ENCODE data around the gene ZNF341.

ZNF341 gene

DNA sequence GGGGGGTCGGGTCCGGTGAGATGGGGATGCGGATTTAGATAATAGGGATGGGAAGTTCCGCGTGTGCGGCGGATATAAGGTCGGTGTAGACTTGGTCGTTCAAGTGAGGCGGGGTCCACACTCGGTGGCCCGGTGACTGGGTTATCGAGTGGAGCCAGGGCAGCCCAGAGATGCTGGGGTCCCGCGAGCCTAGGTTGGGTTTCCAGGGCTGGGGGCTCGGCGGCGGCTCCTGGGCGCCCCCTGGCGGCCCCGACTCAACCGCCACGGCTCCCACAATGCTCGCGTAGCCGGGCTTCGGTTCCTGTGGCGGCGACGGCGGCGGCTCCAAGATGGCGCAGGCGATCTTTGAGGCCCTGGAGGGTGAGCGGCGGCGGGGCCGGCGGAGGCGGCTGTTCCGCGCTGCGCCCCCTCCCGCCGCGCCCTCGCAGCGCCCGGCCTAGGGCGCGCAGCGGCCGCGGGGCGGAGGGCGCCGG lies at the start of gene ZNF341:
Gene ZNF341, plus strand, starts transcription at position 304 of the 473 bp plus-strand sequence. Its CDS starts 26 bp downstream, at position 330.
- Histone ChIP-seq H3K79me2 (peaks cover under 1% of the 10 kb centered on the region), H3K4me3 (ENCODE audit: low read depth, low read length) (peak within 1 kb of the TSS; percentile 51), H3K27me3 (ENCODE audit: control insufficient read depth, insufficient read depth, low read length) (no peaks in the 10 kb centered on the region), H2AFZ (peak within 1 kb of the TSS; percentile 82), H3K4me2 (ENCODE audit: low read length) (peak within 1 kb of the TSS; percentile 89), H3K27ac (peak within 1 kb of the TSS; percentile 79), H3K9me3 (ENCODE audit: control insufficient read depth, low read length) (no peaks in the 10 kb centered on the region), H3K9ac (peak within 1 kb of the TSS; percentile 23), H3K4me1 (no peaks in the 10 kb centered on the region), H3K36me3 (ENCODE audit: control insufficient read depth, insufficient read depth, low read length) (no peaks in the 10 kb centered on the region)
- TF ChIP-seq, protein P1, sequence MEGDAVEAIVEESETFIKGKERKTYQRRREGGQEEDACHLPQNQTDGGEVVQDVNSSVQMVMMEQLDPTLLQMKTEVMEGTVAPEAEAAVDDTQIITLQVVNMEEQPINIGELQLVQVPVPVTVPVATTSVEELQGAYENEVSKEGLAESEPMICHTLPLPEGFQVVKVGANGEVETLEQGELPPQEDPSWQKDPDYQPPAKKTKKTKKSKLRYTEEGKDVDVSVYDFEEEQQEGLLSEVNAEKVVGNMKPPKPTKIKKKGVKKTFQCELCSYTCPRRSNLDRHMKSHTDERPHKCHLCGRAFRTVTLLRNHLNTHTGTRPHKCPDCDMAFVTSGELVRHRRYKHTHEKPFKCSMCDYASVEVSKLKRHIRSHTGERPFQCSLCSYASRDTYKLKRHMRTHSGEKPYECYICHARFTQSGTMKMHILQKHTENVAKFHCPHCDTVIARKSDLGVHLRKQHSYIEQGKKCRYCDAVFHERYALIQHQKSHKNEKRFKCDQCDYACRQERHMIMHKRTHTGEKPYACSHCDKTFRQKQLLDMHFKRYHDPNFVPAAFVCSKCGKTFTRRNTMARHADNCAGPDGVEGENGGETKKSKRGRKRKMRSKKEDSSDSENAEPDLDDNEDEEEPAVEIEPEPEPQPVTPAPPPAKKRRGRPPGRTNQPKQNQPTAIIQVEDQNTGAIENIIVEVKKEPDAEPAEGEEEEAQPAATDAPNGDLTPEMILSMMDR (IDR thresholded peaks at IDR 0.05) = peak; percentile 95

GRCh38 chr20:33684533-33685327 lies 47.1 kb upstream of the ZNF341 start:
- no peak overlapping the region for H3K4me2 ChIP-seq (ENCODE audit: low read length)
- H3K27me3 ChIP-seq (ENCODE audit: control insufficient read depth, insufficient read depth, low read length) = no peaks in the 10 kb centered on the region
- TF ChIP-seq, protein P1 (IDR thresholded peaks at IDR 0.05) = no peak
- no peak overlapping the region for H3K4me3 ChIP-seq (ENCODE audit: low read depth, low read length)
- H3K27ac ChIP-seq = no peak overlapping the region
- H3K9ac ChIP-seq = no peak overlapping the region
- H3K36me3 ChIP-seq (ENCODE audit: control insufficient read depth, insufficient read depth, low read length) = no peaks in the 10 kb centered on the region
- no peaks in the 10 kb centered on the region for H3K79me2 ChIP-seq
- H2AFZ ChIP-seq = no peak overlapping the region
- H3K4me1 ChIP-seq = peaks cover 8% of the 10 kb centered on the region
- no peaks in the 10 kb centered on the region for H3K9me3 ChIP-seq (ENCODE audit: control insufficient read depth, low read length)

GRCh38 chr20:33685328-33686099 lies 46.3 kb upstream of the ZNF341 start:
- TF ChIP-seq, protein P1 (IDR thresholded peaks at IDR 0.05) = no peak
- no peak overlapping the region for H3K27ac ChIP-seq
- peak overlapping the region; percentile 10 for H3K4me2 ChIP-seq (ENCODE audit: low read length)
- H3K9me3 ChIP-seq (ENCODE audit: control insufficient read depth, low read length) = no peaks in the 10 kb centered on the region
- no peaks in the 10 kb centered on the region for H3K79me2 ChIP-seq
- no peak overlapping the region for H3K9ac ChIP-seq
- no peak overlapping the region for H3K4me3 ChIP-seq (ENCODE audit: low read depth, low read length)
- peak overlapping the region; percentile 53 for H2AFZ ChIP-seq
- H3K27me3 ChIP-seq (ENCODE audit: control insufficient read depth, insufficient read depth, low read length) = no peaks in the 10 kb centered on the region
- peaks cover 8% of the 10 kb centered on the region for H3K4me1 ChIP-seq
- no peaks in the 10 kb centered on the region for H3K36me3 ChIP-seq (ENCODE audit: control insufficient read depth, insufficient read depth, low read length)

DNA sequence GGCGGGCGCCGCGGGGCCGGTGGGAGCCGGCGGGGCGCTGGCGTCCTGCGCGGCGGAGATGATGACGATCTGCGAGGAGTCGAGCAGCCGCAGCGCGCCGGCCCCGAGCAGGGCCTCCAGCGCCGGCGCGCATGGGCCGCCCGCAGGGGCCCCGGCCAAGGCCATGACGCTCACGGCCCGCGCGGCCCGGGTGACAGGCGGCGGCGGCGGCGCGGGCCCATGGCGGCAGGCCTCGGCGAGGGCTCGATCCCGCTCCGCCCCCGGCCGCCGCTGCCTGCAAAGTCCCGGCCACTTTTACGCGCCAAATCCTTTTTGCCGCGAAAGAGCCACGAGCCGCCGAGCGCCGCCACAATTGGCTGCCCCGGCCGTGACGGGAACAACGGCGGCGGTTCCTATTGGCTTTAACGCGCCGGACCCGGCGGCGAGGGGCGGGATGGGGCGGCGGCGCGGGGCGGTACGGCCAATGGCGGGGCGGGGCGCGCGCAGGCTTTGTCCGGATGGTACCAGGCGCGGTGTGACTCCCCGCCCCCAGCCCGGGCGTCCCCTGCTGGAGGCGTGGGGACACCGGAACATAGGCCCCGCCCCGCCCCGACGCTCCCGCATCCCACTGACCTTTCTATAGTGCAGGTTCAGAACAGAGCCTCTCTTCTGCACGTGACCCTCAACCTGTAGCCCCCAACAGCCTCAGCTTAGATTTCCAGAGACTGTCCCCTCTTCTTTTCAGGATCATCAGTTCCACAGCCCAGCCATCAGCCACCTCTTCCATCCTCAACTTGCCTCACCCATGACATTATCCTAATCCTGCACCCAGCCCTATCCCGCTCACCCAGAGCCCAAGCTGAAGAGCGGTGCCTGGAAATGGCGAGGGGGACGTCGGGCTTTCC lies 45.5 kb upstream of the ZNF341 start, which contains the start of gene E2F1:
Gene E2F1, minus strand, starts transcription at position 286 of the 884 bp plus-strand sequence. Its CDS starts 121 bp downstream, at position 165.
- TF ChIP-seq, protein P1 (IDR thresholded peaks at IDR 0.05) = peak; percentile 53
- peaks cover 8% of the 10 kb centered on the region for H3K4me1 ChIP-seq
- H3K27ac ChIP-seq = peak within 1 kb of the TSS; percentile 42
- H3K9me3 ChIP-seq (ENCODE audit: control insufficient read depth, low read length) = no peaks in the 10 kb centered on the region
- H3K9ac ChIP-seq = no peak within 1 kb of the TSS
- H3K36me3 ChIP-seq (ENCODE audit: control insufficient read depth, insufficient read depth, low read length) = no peaks in the 10 kb centered on the region
- peak within 1 kb of the TSS; percentile 77 for H3K4me2 ChIP-seq (ENCODE audit: low read length)
- H3K79me2 ChIP-seq = no peaks in the 10 kb centered on the region
- peak within 1 kb of the TSS; percentile 96 for H2AFZ ChIP-seq
- no peaks in the 10 kb centered on the region for H3K27me3 ChIP-seq (ENCODE audit: control insufficient read depth, insufficient read depth, low read length)
- peak within 1 kb of the TSS; percentile 29 for H3K4me3 ChIP-seq (ENCODE audit: low read depth, low read length)
